ENCODE measurements around the gene CNTN4.
A peak's percentile ranks its signal among the peaks of the same experiment; 100 is the strongest.

- TF ChIP-seq CTCF (IDR thresholded peaks at IDR 0.05; ENCODE audit: low read depth, low read length) (peak; percentile 28; the same call in 1 of the 2 replicates), EZH2phosphoT487 (IDR thresholded peaks at IDR 0.05; ENCODE audit: low read depth) (no peak)
Measured at GRCh38 chr3:3066378-3066777, 967.7 kb downstream of the CNTN4 start.

All from OCI-LY3 (cell line).